Kasumi-1 (cell line): ENCODE results near the gene CELF5.
"Not testable (repeated sequence)": the region's sequence is repeated elsewhere in the genome, so short reads cannot be mapped to it uniquely, and the experiment has no call there.

Experiments used
- DNase-seq, 2 experiments: peaks; one replicate each; lab custom pipeline; 2025; lab: John Stamatoyannopoulos, UW

CELF5 gene

DNA sequence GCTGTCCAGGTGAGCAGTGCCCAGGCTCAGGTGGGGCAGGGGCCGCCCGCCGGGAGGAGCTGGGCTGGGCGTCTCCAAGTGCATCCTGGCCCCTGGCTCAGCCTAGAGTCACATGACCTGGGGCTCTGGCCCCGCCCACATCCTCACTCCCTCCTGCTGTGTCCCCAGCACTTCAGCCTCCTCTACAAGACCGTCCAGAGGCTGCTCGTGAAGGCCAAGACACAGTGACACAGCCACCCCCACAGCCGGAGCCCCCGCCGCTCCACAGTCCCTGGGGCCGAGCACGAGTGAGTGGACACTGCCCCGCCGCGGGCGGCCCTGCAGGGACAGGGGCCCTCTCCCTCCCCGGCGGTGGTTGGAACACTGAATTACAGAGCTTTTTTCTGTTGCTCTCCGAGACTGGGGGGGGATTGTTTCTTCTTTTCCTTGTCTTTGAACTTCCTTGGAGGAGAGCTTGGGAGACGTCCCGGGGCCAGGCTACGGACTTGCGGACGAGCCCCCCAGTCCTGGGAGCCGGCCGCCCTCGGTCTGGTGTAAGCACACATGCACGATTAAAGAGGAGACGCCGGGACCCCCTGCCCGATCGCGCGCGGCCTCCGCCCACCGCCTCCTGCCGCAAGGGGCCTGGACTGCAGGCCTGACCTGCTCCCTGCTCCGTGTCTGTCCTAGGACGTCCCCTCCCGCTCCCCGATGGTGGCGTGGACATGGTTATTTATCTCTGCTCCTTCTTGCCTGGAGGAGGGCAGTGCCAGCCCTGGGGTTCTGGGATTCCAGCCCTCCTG, 16.8 kb upstream of the CELF5 start:
- no peak for DNase-seq

DNA sequence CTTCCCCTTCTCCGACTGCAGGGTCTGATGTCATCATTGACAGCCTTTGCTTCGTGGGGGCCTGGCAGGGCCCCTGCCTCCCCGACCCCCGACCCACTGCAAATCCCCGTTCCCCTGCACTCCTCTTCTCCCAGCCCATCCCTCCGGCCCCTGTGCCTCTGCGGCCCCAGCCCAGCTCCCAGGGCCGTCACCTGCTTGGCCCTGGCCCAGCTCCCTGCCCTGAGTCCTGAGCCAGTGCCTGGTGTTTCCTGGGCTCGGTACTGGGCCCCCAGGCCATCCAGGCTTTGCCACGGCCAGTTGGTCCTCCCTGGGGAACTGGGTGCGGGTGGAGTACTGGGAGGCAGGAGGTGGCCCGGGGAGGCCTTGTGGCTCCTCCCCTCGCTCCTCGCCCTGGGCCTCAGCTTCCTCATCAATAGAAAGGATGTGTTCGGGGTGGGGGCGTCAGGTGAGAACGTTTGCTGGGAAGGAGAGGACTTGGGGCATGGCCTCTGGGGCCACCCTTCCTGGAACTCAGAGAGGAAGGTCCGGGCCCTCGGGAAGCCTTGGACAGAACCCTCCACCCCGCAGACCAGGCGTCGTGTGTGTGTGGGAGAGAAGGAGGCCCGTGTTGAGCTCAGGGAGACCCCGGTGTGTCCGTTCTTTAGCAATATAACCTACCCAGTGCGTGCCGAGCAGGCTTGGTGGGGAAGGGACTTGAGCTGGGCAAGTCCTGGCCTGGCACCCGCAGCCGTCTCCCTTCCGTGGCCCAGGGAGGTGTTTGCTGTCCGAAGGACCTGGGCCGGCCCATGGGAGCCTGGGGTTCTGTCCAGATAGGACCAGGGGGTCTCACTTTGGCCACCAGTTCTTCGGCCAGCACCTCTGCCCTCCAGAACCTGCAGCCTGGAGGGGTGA, 15.9 kb upstream of the CELF5 start:
- DNase-seq = no peak

DNA sequence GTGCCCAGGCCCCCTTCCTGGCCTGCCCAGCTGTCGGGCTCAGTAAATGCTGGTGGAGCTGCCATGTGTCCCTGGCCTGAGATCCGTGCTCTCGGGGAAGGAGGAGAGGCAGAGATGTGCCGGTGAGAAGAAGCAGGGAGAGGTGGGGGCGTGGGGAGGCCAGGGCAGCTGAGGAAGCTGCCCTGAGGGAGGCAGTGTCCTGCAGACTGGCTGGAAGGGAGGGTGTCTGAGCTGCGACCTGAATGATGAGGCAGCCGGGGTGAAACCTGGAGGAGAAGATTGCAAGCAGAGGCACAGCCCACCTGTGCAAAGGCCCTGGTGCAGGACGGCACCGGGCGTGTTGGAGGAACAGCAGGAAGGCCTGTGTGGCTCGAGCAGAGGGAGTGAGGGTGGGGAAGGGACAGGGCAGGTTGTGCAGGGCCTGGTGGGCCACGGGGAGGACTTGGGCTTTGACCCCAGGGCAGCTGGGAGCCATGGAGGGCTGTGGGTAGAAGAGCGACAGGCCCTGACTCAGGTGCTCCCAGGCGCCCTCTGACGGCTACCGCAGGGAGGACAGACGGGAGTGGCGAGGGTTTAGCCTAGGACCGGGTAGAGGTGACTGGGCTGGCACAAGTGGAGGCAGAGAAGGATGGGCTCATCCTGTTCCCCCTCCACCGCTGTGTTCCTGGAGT, 14.0 kb upstream of the CELF5 start:
- DNase-seq = peak; percentile 39 to 42

- DNase-seq = no peak
These were observed 13.3 kb upstream of the CELF5 start for GRCh38 chr19:3211191-3211590.

- no peak for DNase-seq
These were observed 11.3 kb upstream of the CELF5 start for GRCh38 chr19:3213159-3213558.

DNA sequence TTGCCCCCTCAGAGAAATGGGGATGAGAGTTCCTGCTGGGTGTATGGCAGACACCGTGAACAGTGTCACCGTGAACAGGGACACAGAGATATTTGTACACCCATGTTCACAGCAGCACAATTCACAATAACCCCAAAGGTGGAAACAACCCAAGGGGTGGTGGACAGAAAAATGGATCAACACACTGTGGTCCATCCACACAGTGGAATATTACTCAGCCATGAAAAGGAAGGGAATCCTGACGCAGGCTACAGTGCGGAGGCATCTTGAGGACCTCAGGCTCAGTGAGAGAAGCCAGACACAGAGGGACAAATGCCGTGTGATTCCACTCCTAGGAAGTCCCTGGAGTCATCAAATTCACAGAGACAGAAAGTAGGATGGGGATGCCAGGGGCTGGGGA, 7.6 kb upstream of the CELF5 start:
- no peak for DNase-seq

DNA sequence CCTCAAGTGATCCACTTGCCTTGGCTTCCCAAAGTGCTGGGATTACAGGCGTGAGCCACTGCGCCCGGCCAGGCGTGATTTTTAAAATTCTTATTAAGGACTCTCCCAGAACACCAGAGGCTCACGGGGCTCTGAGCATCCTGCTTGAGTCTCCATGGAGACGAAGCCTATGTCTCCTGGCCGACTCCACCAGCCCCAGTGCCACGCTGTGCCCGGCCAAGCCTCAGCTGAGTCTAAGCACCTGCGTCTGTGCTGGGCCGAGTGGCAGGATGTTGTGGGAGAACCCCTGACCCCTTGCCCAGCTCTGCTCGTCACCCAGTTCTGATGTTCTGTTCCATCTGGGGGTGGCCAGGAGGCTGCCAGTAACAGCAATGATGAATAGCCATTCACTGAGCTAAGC, 3.9 kb upstream of the CELF5 start:
- DNase-seq = no peak

DNA sequence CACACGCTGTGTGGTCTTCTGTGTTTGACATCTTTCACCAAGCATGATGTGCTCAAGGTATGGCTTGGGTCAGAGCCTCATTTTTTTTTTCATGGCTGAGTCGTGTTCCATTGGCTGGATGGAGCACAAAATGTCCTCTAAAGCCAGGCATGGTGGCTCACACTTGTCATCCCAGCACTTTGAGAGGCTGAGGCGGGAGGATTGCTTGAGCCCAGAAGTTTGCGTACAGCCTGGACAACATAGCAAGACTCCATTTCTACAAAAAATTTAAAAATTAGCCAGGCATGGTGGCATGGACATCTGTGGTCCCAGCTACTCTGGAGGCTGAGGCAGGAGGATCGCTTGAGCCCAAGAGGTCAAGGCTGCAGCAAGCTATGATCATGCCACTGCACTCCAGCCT, 2.9 kb upstream of the CELF5 start:
- DNase-seq = not testable (repeated sequence)

GRCh38 chr19:3222709-3223108, 1.8 kb upstream of the CELF5 start:
- DNase-seq = no peak

DNA sequence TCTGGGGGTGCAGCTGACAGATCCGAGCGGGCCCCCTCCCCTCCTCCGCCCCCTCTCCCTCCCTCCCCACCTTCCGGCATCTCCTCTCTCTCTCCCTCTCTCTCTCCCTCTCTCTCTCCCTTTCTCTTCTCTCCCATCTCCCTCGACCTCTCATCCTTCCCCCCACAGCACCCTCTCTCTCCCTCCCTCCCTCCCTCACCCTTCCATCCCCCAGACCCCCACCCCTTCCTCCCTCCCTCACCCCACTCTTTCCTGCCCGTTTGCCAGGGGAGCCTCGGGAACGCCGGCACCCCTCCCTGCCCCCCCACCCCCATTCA, 666 bp downstream of the CELF5 start:
- no peak for DNase-seq

GRCh38 chr19:3225677-3226093, 1.2 kb downstream of the CELF5 start:
- no peak for DNase-seq

GRCh38 chr19:3227054-3227626, 2.7 kb downstream of the CELF5 start:
- no peak for DNase-seq

GRCh38 chr19:3229346-3229743, 4.9 kb downstream of the CELF5 start:
- DNase-seq = no peak

DNA sequence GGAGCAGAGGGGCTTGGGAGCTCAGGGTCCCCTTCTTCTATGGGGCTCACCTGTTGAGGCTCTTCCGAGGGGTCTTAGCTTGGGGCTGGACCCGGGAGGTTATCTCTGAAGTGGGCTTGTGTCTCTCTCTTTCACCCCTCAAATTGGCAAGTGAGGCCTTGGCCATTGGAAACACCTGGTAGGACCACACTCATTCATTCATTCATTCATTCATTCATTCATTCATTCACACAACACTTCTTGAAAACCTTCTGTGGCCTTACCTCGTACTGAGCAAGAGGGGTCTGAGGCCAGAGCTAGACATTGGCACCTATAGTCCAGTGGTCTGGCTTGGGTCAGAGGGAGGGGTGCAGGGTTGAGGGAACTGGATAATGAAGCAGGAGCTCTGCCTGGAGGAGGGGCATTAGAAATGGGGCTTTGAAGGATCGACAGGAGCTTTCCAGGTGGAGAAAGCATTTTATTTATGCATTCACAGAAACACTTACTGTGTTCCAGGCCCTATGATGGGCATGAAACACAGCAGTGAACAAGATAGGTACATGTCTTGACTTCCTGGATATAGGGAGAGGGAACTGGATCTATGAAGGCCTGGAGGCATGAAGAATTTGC, 5.5 kb downstream of the CELF5 start:
- no peak for DNase-seq

- no peak for DNase-seq
These were observed 6.8 kb downstream of the CELF5 start for GRCh38 chr19:3231288-3231687.

GRCh38 chr19:3233116-3233515, 8.7 kb downstream of the CELF5 start:
- DNase-seq = no peak

- no peak for DNase-seq
These were observed 9.4 kb downstream of the CELF5 start for GRCh38 chr19:3233831-3234230.

- DNase-seq = no peak
These were observed 10.3 kb downstream of the CELF5 start for GRCh38 chr19:3234800-3235199.

DNA sequence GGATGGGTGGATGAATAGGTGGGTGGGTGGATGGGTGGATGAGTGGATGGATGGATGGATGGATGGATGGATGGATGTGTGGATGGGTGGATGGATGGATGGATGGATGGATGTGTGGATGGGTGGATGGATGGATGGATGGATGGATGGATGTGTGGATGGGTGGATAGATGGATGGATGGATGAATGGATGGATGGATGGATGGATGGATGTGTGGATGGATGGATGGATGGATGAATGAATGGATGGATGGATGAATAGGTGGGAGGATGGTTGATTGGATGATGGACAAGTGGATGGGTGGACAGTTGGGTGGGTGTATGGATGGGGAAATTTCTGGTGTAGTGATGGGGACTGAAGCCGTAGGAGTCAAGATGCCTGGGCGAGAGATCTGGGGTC, 11.1 kb downstream of the CELF5 start:
- not testable (repeated sequence) for DNase-seq

GRCh38 chr19:3236272-3236671, 11.8 kb downstream of the CELF5 start:
- DNase-seq = no peak

GRCh38 chr19:3238066-3238561, 13.7 kb downstream of the CELF5 start:
- no peak for DNase-seq

GRCh38 chr19:3239367-3239766, 14.9 kb downstream of the CELF5 start:
- no peak for DNase-seq
